ENCODE data around the gene PTPRD. TPM values are rescaled to one million over a fixed set of nuclear protein-coding genes. Genes with fewer than 3 reads are reported as not detected.

PTPRD gene
- total RNA-seq, 1 experiment from 2014 or later = not detected

- DNase-seq (ENCODE audit: low read depth) = no peak
These were observed 558.3 kb downstream of the PTPRD start for GRCh38 chr9:10054456-10054855.

DNA sequence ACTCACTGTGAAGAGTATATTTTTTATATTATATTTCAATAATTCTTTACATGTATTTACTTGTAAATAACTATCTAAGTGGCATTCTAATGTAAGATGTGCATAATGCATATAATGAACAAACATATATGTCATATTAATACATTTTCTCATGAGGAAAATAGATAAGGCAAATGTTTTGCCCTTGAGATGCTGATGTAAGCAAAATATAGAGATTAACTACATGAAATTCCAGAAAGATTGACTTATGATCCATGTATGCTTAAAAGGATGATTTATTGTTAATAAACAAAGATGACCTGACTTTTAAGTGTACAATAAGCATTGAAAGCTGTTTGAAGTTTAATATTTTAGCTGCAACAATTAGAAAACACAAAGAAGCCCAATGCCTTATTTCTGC, 559.9 kb downstream of the PTPRD start:
- DNase-seq (ENCODE audit: low read depth) = no peak

DNA sequence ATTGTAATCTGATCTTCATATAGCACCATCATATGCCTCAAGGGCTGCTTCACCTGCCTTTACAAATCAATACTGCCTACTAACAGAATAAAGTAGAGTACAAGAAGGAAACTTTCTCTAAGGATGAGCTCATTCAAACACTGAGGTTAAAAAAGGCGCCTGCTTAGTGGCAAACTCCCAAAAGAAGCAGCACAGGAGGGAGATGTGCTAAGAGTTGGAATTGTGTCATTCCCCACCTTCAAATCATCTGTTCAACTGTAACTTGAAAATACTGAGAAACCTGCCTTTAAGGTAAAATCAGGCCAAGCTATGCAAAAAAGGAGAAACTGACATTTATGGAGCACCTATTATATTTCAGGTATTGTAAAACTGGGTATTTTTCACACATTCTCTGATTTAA, 560.6 kb downstream of the PTPRD start:
- DNase-seq (ENCODE audit: low read depth) = no peak

DNA sequence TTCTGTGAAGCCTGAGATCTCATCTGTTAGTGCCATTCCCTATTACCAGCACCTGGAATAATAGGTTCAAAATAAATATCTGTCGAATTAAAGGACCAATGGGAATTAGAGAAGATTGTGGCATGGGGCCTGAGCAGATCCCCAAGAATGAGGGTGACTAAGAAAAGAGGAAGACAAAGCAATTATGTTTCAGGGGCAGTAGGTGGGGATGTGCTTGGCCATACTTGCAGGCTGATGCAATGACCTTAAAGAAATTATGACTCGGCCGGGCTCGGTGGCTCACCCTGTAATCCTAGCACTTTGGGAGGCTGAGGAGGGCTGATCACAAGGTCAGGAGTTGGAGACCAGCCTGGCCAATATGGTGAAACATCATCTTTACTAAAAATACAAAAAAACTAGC, 562.8 kb downstream of the PTPRD start:
- no peak for DNase-seq (ENCODE audit: low read depth)

DNA sequence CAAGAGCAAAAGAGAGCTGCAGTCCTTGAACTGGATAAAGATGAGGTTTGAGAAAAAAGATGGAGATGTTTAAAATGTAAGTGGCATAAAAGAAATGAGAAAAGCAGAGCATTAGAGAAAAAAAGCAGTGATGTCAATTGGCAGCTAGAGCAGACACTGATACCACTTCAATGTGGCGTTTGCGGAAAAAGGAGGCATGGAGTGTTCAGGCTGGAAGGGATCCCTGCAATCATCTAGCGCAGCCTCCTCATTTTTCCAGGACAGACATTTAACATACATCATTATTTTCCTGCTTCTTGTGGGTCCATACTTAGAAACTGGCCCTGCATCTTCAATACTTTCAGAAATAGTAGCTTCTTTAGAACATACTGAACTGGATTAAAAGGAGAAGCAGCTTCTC, 563.8 kb downstream of the PTPRD start:
- DNase-seq (ENCODE audit: low read depth) = no peak

- DNase-seq (ENCODE audit: low read depth) = no peak
These were observed 567.2 kb downstream of the PTPRD start for GRCh38 chr9:10045598-10045997.

DNA sequence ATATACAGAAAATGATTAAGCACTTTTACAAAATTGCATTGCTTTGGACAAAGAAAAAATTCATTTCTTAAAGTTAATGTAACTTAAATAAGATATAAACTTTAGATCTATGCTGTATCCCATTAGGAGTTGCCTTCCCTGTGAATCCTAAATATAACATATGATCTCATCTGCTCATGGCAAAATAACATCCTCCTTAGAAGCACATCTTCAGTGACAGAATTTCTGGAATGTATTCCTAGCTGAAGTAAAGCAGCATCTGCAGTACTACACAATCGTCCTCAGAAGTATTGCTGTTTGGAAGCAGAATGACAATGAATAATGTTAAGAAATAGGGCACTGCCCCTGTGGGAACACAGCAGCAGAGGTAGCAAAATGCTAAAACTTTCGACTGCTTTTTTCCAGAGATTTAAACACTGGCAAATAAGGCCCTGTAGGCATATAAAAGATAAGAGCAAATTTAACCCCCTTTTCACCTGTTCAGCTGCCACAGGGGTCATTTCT, 571.0 kb downstream of the PTPRD start:
- DNase-seq (ENCODE audit: low read depth) = no peak

DNA sequence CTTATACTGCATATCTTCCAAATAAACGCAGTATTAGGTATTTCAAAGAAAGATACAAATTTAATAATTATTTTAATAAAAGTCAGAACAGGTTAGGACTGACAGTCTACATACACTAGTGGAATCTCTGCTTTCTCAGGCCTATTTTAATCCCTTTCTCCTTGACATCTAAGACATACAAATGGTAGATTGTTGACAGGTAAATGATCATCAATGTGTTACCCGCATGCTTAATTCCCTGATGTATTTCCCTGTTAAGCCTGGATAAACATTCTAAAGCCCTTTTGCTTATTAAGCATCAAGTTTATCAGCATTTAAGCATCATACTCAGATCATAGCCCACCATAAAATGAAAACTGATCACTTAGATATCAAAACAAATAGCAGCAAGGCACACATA, 576.7 kb downstream of the PTPRD start:
- DNase-seq (ENCODE audit: low read depth) = no peak

GRCh38 chr9:10032166-10032565, 580.6 kb downstream of the PTPRD start:
- no peak for DNase-seq (ENCODE audit: low read depth)

- no peak for DNase-seq (ENCODE audit: low read depth)
These were observed 586.3 kb downstream of the PTPRD start for GRCh38 chr9:10026443-10026984.

- DNase-seq (ENCODE audit: low read depth) = no peak
These were observed 597.0 kb downstream of the PTPRD start for GRCh38 chr9:10015755-10016154.

GRCh38 chr9:10014889-10015288, 597.9 kb downstream of the PTPRD start:
- no peak for DNase-seq (ENCODE audit: low read depth)

DNA sequence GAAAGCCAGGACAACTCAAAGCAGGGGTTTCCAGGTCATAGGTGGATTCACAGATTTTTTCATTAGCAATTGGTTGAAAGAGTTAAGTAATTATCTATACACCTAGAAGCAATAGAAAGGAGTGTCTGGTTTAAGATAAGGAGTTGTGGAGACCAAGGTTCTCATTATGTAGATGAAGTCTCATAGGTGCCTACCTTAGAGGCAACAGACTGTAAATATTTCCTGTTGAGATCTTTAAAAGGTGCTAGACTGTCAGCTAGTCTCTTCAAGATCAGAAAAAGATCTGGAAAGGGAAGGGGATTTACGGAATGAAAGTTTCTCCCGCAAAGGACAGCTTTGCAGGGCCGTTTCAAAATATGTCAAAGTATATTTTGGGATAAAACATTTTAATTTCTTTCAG, 603.4 kb downstream of the PTPRD start:
- DNase-seq (ENCODE audit: low read depth) = no peak

DNA sequence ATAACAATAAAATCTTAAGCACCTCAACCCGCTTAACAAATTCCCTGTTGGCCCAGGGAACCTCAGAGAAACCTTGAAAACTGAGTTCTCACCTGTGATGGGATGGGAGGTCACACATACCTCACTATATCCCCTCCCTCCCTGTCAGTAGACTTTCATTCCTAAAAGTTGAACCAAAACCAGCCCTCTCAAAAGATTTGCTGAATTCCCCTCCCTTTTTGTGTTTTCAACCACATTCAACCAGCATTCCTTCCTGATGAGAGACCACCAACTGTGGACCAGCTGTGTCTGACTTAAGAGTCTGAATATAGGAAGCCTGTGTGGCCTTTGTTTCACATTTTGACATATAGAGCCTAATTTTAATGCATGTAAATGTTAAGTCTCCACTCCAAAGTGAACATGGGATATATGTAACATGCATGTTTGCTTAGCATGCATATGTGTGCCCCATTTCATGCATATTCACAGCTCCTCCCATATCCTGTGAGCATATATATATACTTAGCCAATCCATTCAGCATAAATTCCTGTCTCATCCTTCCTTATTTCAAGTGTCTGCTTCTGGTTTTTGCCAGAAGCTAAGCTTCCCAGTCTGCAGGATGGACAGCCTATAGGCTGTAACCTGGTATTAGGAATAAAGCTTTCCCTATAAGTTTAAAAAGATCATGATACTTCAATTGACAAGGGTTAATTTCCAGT, 604.6 kb downstream of the PTPRD start:
- DNase-seq (ENCODE audit: low read depth) = no peak

DNA sequence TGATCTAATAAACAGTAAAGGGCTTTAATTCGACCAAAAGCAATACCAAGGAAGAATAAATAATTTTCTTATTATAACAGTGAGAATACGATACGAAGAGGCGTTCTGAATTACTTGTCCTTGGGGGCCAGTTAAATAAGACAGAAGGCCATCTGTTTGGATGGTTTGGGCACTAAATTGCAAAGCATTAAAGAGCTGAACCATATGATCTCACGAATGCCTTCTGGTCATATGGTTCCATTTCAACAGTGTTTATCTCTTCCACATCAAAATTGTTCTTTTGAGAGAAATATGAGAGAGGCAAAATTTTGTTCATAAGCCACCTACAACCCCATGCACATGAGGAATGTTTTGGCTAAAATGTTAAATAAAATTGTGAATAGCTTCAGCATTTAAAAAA, 605.4 kb downstream of the PTPRD start:
- no peak for DNase-seq (ENCODE audit: low read depth)

DNA sequence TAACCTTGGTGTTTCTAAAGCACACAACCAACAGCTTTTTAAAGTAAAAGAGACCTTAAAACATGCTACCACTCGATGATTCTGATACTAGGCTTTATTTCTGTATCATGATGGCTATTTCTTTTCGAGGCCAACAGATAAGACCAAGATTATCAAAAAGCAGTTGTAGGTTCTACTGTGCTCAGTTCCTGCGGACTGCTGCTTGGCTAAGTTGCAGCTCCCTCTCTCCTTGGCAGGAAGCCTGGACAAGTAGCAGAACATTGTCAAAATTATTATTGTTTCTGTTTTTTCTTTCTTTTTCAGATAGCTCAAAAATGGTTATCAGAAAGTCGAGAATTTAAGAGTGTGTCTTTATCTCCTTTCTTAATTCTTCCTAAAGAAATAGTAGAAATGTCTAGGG, 607.6 kb downstream of the PTPRD start:
- no peak for DNase-seq (ENCODE audit: low read depth)

- no peak for DNase-seq (ENCODE audit: low read depth)
These were observed 609.8 kb downstream of the PTPRD start for GRCh38 chr9:10003047-10003446.

GRCh38 chr9:10000669-10001068, 612.1 kb downstream of the PTPRD start:
- DNase-seq (ENCODE audit: low read depth) = no peak

DNA sequence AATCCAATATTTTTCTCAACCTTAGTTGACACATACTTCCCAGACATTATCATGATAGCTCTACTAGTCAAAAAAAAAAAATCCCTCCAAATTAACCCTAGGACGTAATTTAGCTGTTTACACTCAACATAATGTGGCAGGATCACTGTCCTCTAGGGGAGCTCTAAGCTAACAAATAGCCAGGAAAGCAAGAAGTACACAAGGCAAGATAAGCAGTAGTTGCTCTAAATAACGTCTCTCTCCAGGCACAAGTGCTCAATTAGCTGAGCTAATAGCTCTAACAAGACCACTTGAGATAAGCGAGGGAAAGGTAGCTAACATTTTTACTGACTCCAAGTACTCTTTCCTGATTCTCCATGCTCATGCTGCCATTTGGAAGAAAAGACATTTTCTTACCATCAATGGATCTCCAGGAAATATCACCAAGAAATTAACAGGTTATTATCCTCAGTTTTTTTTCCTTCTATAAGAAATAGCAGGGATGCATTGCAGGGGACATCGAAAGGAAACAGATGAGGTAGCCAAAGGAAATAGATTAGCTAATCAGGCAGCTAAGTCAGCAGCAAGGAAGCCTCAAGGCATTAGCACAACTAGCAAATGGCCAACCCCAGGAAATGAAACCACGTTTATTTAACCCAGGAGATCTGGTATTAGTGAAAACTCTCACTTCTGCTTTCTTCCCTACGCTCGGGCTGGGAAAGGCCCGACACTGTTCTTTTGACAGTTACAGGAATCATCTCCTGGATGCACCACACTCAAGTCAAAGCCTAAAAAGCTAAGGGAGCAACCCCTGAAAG, 614.1 kb downstream of the PTPRD start:
- no peak for DNase-seq (ENCODE audit: low read depth)

GRCh38 chr9:9997585-9997984, 615.2 kb downstream of the PTPRD start:
- no peak for DNase-seq (ENCODE audit: low read depth)

DNA sequence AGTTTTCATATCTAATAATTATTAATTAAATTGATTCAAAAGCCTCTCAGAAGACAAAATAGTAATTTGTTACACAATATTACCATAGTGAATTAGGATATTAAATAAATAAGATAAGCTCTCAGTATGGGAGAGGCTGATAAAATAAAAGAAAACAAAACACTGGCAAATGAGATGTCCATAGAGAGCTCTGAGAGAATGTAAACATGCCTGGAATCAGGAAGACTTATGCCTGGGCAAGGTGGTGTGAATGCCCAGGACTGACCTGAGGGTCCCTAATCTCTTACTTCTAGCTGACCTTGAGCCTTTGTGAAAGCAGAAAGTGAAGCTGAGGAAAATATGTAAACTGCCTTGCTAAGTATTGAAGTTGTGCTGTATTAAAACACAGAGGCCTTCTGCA, 616.5 kb downstream of the PTPRD start:
- no peak for DNase-seq (ENCODE audit: low read depth)

DNA sequence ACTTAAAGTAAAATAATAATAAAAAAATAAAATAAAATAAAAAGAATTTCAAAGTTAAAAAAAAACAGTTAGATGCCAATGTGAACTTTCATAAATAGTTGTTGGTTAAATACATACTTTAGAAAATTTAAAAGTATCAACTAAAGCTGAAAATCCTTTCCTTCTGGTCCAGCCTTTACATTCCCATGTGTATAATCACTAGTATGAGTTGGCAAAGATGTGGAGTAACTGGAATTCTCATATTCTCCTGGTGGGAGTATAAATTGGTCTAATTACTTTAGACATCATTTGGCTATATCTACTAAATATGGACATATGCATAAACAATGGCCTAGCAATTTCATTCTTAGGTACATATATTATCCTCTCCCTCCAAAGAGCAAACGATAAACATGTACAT, 619.9 kb downstream of the PTPRD start:
- DNase-seq (ENCODE audit: low read depth) = no peak

GRCh38 chr9:9973062-9973461, 639.7 kb downstream of the PTPRD start:
- no peak for DNase-seq (ENCODE audit: low read depth)

Data from LHCN-M2 (cell line).